GM15510 (cell line): Measurements from ENCODE around the gene NAA38.
A peak's percentile ranks its signal among the peaks of the same experiment; 100 is the strongest.

Experiments used
- POLR2A ChIP-seq: IDR thresholded peaks from 3 replicates; pipeline ENCODE4 v1.6.1; 2011; ENCODE audit warnings: borderline replicate concordance; ENCODE audit not compliant: insufficient read length; ENCODE audit errors: extremely low read depth

Gene NAA38, protein sequence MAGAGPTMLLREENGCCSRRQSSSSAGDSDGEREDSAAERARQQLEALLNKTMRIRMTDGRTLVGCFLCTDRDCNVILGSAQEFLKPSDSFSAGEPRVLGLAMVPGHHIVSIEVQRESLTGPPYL

DNA sequence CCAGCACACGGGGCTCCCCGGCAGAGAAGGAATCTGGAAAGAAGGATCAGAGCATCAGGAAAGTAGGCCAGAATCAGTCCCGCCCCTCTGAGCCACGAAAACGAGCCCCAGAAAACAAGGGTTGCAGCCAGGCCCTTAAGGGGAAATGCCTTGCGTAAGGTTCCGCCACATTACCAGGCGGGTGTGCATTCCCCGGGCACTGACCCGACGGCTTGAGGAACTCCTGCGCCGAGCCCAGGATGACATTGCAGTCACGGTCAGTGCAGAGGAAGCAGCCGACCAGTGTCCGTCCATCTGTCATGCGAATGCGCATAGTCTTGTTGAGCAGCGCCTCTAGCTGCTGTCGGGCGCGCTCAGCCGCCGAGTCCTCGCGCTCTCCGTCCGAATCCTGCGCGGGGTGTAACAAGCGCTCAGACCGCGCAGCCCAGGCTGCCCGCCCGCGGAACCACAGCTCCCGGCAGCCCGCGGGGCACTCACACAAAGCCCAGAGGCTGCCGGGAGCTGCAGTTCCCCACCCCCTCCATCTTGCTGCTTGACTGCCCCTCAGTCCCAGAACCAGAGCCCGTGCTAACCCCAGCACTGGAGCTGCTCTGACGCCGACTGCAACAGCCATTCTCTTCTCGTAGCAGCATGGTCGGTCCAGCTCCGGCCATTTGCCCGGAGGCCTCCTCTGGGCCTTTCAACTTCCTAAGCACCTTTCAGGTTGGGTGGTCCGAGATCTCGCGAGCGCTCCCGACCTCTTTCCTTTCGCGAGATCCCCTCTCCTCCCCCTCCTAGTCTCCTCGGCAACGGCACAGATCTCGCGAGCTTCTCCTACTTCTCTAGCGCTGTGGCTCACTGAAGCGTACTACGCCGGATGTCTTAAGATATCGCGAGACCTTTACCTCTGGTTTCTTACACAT, at the start of gene NAA38:
NAA38 (minus strand) TSS at position 749 of the 902 bp plus-strand sequence; CDS start at position 653, 96 bp downstream.
- peak; percentile 68 for TF ChIP-seq POLR2A

DNA sequence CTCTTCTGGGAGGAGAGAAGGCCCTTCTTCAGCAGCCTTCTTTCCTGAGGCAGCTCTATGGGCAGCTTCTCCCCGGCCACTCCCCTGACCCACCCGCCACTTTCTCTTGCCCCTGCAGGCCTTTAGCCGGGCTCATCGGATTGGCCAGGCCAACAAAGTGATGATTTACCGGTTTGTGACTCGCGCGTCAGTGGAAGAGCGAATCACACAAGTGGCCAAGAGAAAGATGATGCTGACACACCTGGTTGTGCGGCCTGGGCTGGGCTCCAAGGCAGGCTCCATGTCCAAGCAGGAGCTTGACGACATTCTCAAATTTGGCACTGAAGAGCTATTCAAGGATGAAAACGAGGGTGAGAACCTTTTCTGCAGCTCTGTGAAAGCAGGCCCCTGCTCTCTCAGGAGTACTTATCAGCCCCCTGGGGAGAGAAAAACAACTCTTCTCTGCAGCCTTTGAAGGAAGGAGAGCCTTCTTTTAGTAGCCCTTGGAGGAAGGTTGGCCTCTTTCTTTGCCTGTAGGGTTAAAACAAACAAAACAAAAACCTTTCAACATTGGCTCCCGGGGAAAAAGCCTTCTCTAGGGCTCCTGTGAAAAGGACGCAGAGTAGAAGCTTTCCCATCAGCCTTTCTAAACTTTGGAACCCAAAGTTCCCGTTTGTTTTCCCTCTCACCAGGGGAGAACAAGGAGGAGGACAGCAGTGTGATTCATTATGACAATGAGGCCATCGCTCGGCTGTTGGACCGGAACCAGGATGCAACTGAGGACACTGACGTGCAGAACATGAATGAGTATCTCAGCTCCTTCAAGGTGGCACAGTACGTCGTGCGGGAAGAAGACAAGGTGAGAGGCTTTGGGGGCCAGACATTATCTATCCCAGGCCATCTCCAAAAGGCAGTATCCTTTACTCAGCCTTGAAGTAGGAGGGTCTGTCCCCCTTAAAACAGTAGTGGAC, 46.1 kb upstream of the NAA38 start:
- no peak for TF ChIP-seq POLR2A

DNA sequence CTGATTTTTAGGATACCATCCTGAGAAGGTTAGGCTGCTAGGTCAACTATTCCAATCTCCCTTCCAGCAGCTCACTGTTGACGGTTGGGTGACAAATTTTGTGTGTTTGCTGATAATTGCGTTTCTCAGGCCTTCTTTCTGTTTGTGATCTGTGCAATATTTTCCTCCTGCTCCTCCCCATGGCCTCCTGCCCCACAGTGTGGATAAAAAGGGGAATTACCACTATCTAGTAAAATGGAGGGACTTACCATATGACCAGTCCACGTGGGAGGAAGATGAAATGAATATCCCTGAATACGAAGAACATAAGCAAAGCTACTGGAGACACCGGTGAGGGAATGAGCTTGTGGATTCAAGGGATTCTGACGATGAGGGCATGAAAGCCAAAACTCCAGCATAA, 40.4 kb upstream of the NAA38 start:
- no peak for TF ChIP-seq POLR2A

DNA sequence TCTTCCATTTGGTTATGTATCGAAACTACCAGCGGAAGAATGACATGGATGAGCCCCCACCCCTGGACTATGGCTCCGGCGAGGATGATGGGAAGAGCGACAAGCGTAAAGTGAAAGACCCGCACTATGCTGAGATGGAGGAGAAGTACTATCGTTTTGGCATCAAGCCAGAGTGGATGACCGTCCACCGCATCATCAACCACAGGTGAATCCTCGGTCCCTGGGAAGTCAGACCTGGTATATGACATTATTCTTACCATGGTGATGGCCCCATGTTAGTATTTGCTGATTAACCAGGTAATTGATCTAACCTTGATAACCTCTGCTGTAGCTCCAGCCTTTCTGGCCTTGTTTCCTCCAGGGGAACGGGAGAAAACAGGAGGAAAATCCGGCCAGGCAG, 39.7 kb upstream of the NAA38 start:
- no peak for TF ChIP-seq POLR2A

DNA sequence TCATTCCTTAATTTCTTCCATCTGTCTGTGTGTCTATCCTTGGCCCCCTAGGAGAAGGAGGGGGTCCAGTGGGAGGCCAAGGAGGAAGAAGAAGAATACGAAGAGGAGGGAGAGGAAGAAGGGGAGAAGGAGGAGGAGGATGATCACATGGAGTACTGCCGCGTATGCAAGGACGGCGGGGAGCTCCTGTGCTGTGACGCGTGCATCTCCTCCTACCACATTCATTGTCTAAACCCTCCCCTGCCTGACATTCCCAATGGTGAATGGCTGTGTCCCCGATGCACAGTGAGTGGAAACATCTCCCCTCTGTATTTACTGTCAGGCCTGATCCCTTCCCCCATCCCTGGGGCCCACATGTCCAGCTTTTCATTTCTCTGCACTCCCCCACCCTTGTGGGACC, 37.5 kb upstream of the NAA38 start:
- TF ChIP-seq POLR2A, result no peak

DNA sequence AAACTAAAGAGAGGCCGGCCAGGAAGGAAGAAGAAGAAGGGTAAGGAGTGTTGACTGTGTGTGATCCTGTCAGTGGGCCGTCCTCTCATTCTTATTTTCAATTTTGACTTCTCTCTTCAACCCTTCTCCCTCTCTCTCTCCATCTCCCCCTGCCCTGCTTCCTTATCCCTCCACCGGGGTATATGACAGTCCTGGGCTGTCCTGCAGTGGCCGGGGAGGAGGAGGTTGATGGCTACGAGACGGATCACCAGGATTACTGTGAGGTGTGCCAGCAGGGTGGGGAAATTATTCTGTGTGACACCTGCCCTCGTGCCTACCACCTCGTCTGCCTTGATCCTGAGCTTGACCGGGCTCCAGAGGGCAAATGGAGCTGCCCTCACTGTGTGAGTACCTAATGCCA, 36.9 kb upstream of the NAA38 start:
- no peak for TF ChIP-seq POLR2A

DNA sequence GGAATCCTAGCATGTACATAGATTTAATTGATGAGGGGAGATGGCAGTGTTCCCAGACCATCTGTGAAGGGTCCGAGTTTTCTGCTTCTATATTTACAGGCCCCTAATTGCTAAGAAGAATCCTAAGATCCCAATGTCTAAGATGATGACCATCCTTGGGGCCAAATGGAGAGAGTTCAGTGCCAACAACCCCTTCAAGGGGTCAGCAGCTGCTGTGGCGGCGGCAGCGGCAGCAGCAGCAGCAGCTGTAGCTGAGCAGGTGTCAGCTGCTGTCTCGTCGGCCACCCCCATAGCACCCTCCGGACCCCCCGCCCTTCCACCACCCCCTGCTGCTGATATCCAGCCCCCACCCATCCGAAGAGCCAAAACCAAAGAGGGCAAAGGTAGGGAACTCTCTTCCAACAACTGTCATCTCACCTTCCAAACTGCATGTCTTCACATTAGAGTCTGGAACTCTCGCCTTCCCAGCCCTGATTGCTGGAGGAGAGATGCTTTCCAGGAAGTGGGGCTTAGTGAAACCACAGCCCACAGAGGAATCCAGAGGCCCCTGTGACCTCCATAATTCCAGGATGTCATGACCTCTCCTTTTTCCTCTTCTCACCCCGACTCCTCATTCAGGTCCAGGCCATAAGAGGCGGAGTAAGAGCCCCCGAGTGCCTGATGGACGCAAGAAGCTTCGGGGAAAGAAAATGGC, 36.0 kb upstream of the NAA38 start:
- no peak for TF ChIP-seq POLR2A

DNA sequence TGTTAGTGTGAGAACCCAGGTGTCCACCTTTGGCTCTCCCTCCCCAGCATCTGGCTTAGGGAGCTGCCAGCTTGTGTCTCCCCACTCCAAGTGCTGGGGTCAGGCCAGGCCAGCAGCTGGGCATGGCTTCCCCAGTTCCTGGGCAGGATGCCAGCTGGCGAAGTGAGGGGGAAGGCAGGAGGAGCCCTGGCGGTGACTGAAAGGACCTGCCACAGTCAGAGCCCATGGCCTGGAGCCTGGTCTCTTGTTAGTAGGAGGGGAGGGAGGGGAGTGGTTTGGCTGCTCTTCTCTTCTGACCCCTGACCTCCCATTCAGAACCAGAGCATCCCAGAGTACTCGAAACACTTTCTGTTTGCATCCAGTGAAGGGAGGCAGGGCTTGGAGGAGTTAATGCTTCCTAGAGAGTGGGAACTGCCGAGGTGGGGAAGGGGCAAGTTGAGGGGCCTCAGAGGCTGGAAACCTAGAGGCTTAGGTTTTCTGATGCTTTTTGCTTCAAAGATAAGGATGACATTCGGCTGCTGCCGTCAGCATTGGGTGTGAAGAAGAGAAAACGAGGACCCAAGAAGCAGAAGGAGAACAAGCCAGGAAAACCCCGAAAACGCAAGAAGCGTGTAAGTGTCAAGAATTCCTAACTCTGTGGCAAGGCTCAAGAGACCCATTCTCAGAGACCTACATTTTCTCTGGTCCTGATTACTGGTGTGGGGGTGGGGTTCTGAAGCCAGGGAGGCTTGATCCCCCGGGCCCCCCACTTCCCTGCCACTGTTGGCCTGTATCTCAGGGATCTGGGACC, 32.0 kb upstream of the NAA38 start:
- no peak for TF ChIP-seq POLR2A

DNA sequence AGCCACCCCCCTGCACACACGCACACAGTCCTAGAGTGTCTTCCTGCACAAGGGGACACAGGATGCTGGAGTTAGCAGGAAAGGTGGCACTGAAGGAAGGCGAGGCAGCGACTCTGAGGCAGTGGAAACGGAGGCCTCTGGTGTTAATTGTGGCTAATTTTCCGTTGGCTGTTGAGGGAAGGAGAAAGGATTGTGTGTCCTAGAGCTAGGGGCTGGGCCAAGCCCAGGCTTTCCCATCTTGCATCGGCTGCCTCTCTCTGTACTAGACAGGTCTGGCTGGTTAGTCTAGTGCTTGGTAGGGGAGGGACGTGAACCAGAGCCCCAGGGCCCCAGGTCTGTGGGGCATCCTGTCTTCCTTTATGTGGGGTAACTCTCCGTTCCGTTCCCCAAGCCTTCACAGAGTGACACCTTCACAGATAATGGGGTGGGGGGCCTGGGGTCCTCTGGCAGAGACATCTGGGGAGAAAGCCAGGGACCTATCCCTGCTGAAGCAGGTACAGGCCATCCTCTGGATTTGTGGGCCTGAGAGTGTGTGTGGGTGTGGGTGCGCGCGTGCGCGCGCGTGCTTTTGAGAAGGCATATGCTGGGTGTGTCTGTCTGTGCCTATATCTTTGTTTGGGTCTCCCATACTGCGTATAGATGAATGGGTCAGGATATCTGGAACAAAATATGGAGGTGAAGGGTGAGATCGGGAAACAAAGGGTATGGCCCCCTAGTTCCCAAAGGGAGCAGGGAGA, 31.0 kb upstream of the NAA38 start, which contains the start of gene CHD3:
CHD3 (plus strand) TSS at position 606 of the 737 bp plus-strand sequence. CDS start 212 bp downstream, outside the sequence.
- no peak for TF ChIP-seq POLR2A

DNA sequence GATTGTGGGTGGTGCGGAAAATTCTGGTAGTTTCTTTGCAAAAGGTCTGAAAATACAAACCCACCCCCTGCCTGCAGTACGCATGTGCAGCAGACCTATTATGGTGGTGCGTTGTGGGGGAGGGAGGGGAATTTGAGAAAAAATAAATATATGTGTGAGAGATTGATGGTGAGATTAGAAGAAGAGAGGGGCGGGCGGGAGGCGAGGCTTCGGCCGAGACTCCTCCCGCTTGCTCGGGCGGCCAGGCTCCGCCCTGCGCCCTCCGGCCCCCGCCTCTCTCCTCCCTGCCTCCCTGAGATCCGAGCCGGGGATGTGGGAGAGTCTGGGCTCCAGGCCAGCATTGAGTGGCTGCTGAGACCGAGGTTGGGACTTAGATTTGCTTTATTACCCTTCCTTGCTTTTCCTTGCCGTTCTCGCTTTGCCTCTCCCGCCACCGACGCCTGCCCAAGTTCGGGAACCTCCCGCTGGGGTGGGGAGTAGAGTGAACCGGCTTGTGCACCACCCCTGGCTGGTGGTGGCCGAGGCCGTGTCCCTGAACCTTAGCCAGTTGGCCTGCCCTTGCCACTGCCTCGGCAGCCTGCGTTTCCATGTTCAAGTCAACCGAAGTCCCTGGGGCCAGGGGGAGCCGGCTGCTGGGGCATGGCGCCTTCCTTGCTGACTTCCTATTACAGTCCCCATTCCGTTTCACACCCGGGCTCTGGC, 30.3 kb upstream of the NAA38 start:
- peak; percentile 43 for TF ChIP-seq POLR2A

DNA sequence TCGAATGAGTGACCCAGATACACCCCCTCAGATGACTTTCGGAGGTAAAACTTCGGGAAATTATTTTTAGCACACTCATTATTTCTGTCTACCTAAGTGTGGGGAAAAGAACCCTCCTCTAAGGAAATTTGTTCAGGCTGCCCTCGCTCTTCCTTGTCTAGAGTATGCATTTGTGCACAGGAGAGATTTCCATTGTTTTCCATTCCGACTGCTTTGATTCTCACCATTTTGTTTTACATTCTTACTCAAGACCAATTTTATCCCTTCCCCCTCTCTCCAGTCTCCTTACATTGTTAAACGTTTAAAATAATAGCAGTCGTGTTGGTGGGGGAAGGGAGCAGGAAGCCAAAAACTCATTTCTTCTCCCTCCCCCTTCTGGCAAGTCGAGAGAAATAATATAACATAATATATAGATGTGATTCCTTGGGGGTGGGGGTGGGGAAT, 29.7 kb upstream of the NAA38 start:
- no peak for TF ChIP-seq POLR2A

DNA sequence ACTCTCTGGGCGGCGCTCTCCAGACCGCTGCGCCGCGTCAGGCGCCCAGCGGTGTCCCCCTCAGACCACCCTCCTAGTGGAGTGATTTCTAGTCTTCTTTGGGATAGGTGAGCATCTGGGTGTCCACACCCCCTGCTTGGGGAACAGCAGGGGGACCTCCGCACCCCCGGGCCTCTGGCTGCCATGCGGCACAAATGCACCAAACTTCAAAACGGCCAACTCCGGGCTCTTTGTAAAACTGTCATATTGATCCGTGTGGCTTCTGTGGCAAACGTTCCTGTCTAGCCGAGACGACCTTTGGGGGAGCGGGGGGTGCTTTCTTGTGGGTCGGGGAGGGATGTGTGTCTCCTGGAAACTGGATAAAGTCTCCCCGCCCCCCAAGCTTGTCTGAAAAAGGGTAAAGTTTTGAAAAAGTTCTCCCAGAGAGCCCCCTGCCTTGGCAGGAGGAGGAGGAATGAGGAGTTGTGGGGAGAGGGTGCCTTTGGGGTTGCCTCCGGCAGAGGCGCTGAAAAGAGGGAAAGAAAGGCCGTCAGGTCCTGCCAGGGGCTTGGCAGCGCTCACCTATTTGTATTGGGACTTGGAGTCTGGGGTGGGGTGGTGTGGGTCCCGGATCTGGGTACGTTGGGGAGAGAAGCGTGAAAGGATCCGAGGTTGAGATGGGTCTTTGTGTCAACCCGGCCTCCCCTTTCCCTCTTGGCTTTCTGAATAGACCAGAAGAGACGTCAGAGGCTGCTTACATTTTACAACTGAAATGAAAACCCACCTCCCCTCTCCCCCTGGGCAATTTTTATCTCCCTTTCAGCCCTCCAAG, 29.1 kb upstream of the NAA38 start:
- no peak for TF ChIP-seq POLR2A
